GM23338 (cell line): ENCODE measurements around the gene INHA. TPM values are rescaled to one million over a fixed set of nuclear protein-coding genes. Genes with fewer than 3 reads are reported as not detected.

Source experiments
- ATAC-seq: fragments of 200-7000 bp; cut with Tn5 transposase; 3 replicates; pipeline ENCODE4 v1.9.1; 2020
- DNase-seq: peaks from one replicate; pipeline ENCODE4 v3.0.0-alpha.2; 2015; ENCODE audit warnings: low spot score
- H2AFZ ChIP-seq: fragments of 200-600 bp; sonication (generic); 2 replicates; pipeline ENCODE4 v1.8.0; 2016; ENCODE audit warnings: antibody characterized with exemption, mild to moderate bottlenecking, moderate library complexity
- H3F3A ChIP-seq: fragments of 200-600 bp; sonication (generic); replicated peaks from 2 replicates; pipeline ENCODE4 v1.8.0; 2017; ENCODE audit warnings: antibody characterized with exemption, mixed run types, low read depth
- H3K27ac ChIP-seq: fragments of 200-600 bp; sonication (generic); 2 replicates; pipeline ENCODE4 v1.6.1; 2016; ENCODE audit warnings: low read depth
- H3K27me3 ChIP-seq: fragments of 200-600 bp; sonication (generic); 2 replicates; pipeline ENCODE4 v1.8.0; 2016; ENCODE audit warnings: mild to moderate bottlenecking, mixed run types, moderate library complexity; ENCODE audit not compliant: insufficient read depth
- H3K36me3 ChIP-seq: fragments of 200-600 bp; sonication (generic); 2 replicates; pipeline ENCODE4 v1.8.0; 2016; ENCODE audit warnings: mild to moderate bottlenecking; ENCODE audit not compliant: insufficient read depth
- H3K4me1 ChIP-seq: fragments of 200-600 bp; sonication (generic); 2 replicates; pipeline ENCODE4 v1.8.0; 2016; ENCODE audit warnings: mild to moderate bottlenecking, moderate library complexity; ENCODE audit not compliant: insufficient read depth
- H3K4me2 ChIP-seq: fragments of 200-600 bp; sonication (generic); 2 replicates; pipeline ENCODE4 v1.7.1; 2017; ENCODE audit warnings: mixed run types
- H3K4me3 ChIP-seq: fragments of 200-600 bp; sonication (generic); 2 replicates; pipeline ENCODE4 v1.6.1; 2016; ENCODE audit warnings: mixed run types
- H3K79me2 ChIP-seq: fragments of 200-600 bp; sonication (generic); replicated peaks from 2 replicates; pipeline ENCODE4 v1.8.0; 2017; ENCODE audit warnings: mild to moderate bottlenecking; ENCODE audit not compliant: insufficient read depth
- H3K9me2 ChIP-seq: fragments of 200-600 bp; sonication (generic); 2 replicates; pipeline ENCODE4 v1.8.0; 2017; ENCODE audit not compliant: insufficient read depth
- H4K20me1 ChIP-seq: fragments of 200-600 bp; sonication (generic); replicated peaks from 2 replicates; pipeline ENCODE4 v1.8.0; 2017; ENCODE audit warnings: mild to moderate bottlenecking; ENCODE audit not compliant: insufficient read depth
- H3K27ac Mint-ChIP-seq: 2 replicates; pipeline ENCODE4 v1.8.0; 2020; ENCODE audit warnings: inconsistent platforms, mild to moderate bottlenecking, moderate library complexity, mixed read lengths
- H3K27me3 Mint-ChIP-seq: 3 replicates; pipeline ENCODE4 v1.8.0; 2022; ENCODE audit warnings: low read depth, mild to moderate bottlenecking, moderate library complexity, mixed read lengths, inconsistent platforms; ENCODE audit not compliant: insufficient read depth, poor library complexity
- H3K36me3 Mint-ChIP-seq: 3 replicates; pipeline ENCODE4 v1.8.0; 2021; ENCODE audit warnings: low read depth, mild to moderate bottlenecking, inconsistent platforms, moderate library complexity, mixed read lengths
- H3K4me1 Mint-ChIP-seq: 3 replicates; pipeline ENCODE4 v1.8.0; 2020; ENCODE audit warnings: mild to moderate bottlenecking, inconsistent platforms, mixed read lengths
- H3K4me3 Mint-ChIP-seq: 3 replicates; pipeline ENCODE4 v1.8.0; 2021; ENCODE audit warnings: moderate library complexity, mild to moderate bottlenecking, inconsistent platforms, mixed read lengths
- H3K9me3 Mint-ChIP-seq: 3 replicates; pipeline ENCODE4 v1.8.0; 2020; ENCODE audit warnings: moderate library complexity, mild to moderate bottlenecking, inconsistent platforms, mixed read lengths
- CTCF ChIP-seq, 2 experiments: fragments of 200-600 bp in 1 of 2; sonication (generic) in 1 of 2; conservative IDR thresholded peaks; 2 replicates each; pipeline versions ENCODE4 v1.5.1 to v1.6.1; 2016 to 2017; ENCODE audit warnings: antibody characterized with exemption in 2 of 2, low read depth in 2 of 2, mild to moderate bottlenecking in 2 of 2, moderate library complexity in 1 of 2
- EZH2 ChIP-seq: fragments of 200-600 bp; sonication (generic); IDR thresholded peaks from one replicate; pipeline ENCODE4 v1.8.0; 2017; ENCODE audit warnings: antibody characterized with exemption, mild to moderate bottlenecking, low read depth; ENCODE audit not compliant: unreplicated experiment
- EZH2phosphoT487 ChIP-seq: fragments of 200-600 bp; sonication (generic); IDR thresholded peaks from one replicate; pipeline ENCODE4 v1.8.1; 2018; ENCODE audit warnings: antibody characterized with exemption; ENCODE audit not compliant: unreplicated experiment
- NANOG ChIP-seq: IDR thresholded peaks from 2 replicates; pipeline ENCODE4 v1.6.1; 2016; ENCODE audit warnings: antibody characterized with exemption, borderline replicate concordance
- POLR2AphosphoS5 ChIP-seq: IDR thresholded peaks from 2 replicates; pipeline ENCODE4 v1.6.1; 2016; ENCODE audit warnings: antibody characterized with exemption, low read depth
- STAT1 ChIP-seq: IDR thresholded peaks from one replicate; pipeline ENCODE4 v1.6.1; 2016; ENCODE audit warnings: antibody characterized with exemption; ENCODE audit not compliant: unreplicated experiment
- ZNF114 ChIP-seq: fragments of 250-450 bp; sonication (Bioruptor Pico); IDR thresholded peaks from 2 replicates; pipeline ENCODE4 v1.5.0; 2020; ENCODE audit warnings: mild to moderate bottlenecking, moderate library complexity
- ZNF331 ChIP-seq: fragments of 250-450 bp; sonication (Bioruptor Pico); IDR thresholded peaks from 2 replicates; pipeline ENCODE4 v1.5.0; 2020; ENCODE audit warnings: low read depth, mild to moderate bottlenecking, moderate library complexity
- ZNF462 ChIP-seq: fragments of 250-450 bp; sonication (Bioruptor Pico); IDR thresholded peaks from 2 replicates; pipeline ENCODE4 v1.5.0; 2020; ENCODE audit warnings: mild to moderate bottlenecking, moderate library complexity
- polyA plus RNA-seq: library from polyadenylated mRNA; unstranded; fragments of >200 nt; fragmentation: Nextera tagmentation; extraction: Ambion mirVana; gene quantifications from 2 replicates; pipeline ENCODE4 v1.2.1, GENCODE V29; 2016
- total RNA-seq: library from RNA; depleted of rRNA; stranded (reverse); fragments of >200 nt; shearing (Covaris generic); gene quantifications from 2 replicates; pipeline ENCODE4 v1.2.3, GENCODE V29; 2014

The INHA gene
- total and polyA plus RNA-seq, 2 experiments from 2014 or later: 1.5 to 1.6 TPM

- TF ChIP-seq ZNF462 (CRISPR knock-in tag) (no peak), ZNF331 (CRISPR knock-in tag) (no peak), EZH2 (no peak), POLR2AphosphoS5 (no peak), STAT1 (no peak)
Observed at GRCh38 chr2:219545943-219546352, 26.2 kb upstream of the INHA start (continued).

- H3K79me2 ChIP-seq: peaks cover 3% of the 10 kb centered on the region
- H3K4me3 ChIP-seq: no peak overlapping the region
- peaks cover 4% of the 10 kb centered on the region; the same call in 1 of the 2 replicates for H3K27me3 ChIP-seq
- DNase-seq (no peak), ATAC-seq (no peak)
- H3K4me2 ChIP-seq: no peak overlapping the region
- Mint-ChIP-seq H3K9me3 (no peaks in the 10 kb centered on the region; the same call in 2 of the 3 replicates), H3K27ac (no peak overlapping the region), H3K4me1 (peaks cover 17% of the 10 kb centered on the region), H3K27me3 (peaks cover 27% of the 10 kb centered on the region), H3K4me3 (no peak overlapping the region), H3K36me3 (peaks cover 21% of the 10 kb centered on the region)
- no peak overlapping the region for H2AFZ ChIP-seq
- no peaks in the 10 kb centered on the region for H3K36me3 ChIP-seq
- no peaks in the 10 kb centered on the region for H3K9me2 ChIP-seq
- H3F3A ChIP-seq: peaks cover 4% of the 10 kb centered on the region
- H4K20me1 ChIP-seq: peaks cover 7% of the 10 kb centered on the region
- no peak overlapping the region for H3K27ac ChIP-seq
- peaks cover 6% of the 10 kb centered on the region; the same call in 1 of the 2 replicates for H3K4me1 ChIP-seq
- TF ChIP-seq EZH2phosphoT487 (no peak), CTCF (conservative IDR thresholded peaks at IDR 0.05; ENCODE audit: low read depth in 2 of 2) (no peak), POLR2AphosphoS5 (no peak), STAT1 (no peak), EZH2 (no peak), NANOG (no peak), ZNF114 (CRISPR knock-in tag) (no peak), ZNF331 (CRISPR knock-in tag) (no peak)
Observed at GRCh38 chr2:219547621-219548020, 24.5 kb upstream of the INHA start.
